GM12878 (cell line): ENCODE data around the gene ADAP1. TPM values are rescaled to one million over a fixed set of nuclear protein-coding genes. Genes with fewer than 3 reads are reported as not detected.

Experiments
- ATAC-seq: fragments of 200-7000 bp; cut with Tn5 transposase; 3 replicates; pipeline ENCODE4 v1.9.1; 2020; ENCODE audit warnings: mild to moderate bottlenecking, moderate library complexity
- BruUV-seq: library from RNA; stranded (reverse); fragments of 400-500 nt; replicated peaks from 2 replicates; lab custom pipeline; 2021; lab: Mats Ljungman, UMichigan
- CTCF ChIA-PET: fragments of 300-600 bp; sonication (Branson Sonifier 250); formaldehyde crosslinking; extraction: SDS; loops from one replicate; lab custom pipeline; 2021; ENCODE audit warnings: inconsistent platforms; lab: Yijun Ruan, JAX
- POLR2A ChIA-PET: fragments of 350-600 bp; formaldehyde crosslinking; extraction: SDS; loops from one replicate; lab custom pipeline; 2021; ENCODE audit warnings: inconsistent platforms; lab: Charles Lee
- RAD21 ChIA-PET: fragments of 300-600 bp; sonication (Branson Sonifier 250); formaldehyde crosslinking; loops from one replicate; lab custom pipeline; 2023; ENCODE audit warnings: antibody characterized with exemption; ENCODE audit not compliant: unreplicated experiment; lab: Charles Lee
- SMC1A ChIA-PET: fragments of 300-600 bp; sonication (Branson Sonifier 250); formaldehyde crosslinking; loops from one replicate; lab custom pipeline; 2023; ENCODE audit not compliant: unreplicated experiment, uncharacterized antibody; lab: Charles Lee
- DNase-seq: peaks from one replicate; pipeline ENCODE4 v3.0.0-alpha.2; 2011; ENCODE audit warnings: low read depth, low spot score
- FAIRE-seq: peaks from 3 replicates; lab custom pipeline; 2011; peaks lifted over from hg19 to GRCh38; lab: Jason Lieb, UNC
- H2AFZ ChIP-seq: 2 replicates; pipeline ENCODE4 v1.6.0; 2011; ENCODE audit warnings: low read depth, low read length, control low read depth; ENCODE audit not compliant: control insufficient read depth
- H3K27ac ChIP-seq: 2 replicates; pipeline ENCODE4 v1.5.1; 2011; ENCODE audit warnings: control low read depth; ENCODE audit not compliant: control insufficient read depth, insufficient read depth
- H3K27me3 ChIP-seq, 2 experiments: replicated peaks in 1 of 2; 2 replicates each; pipeline versions ENCODE4 v1.6.0 to v1.6.1; 2011; ENCODE audit warnings: low read length in 1 of 2; ENCODE audit not compliant: control insufficient read depth in 2 of 2, insufficient read depth in 2 of 2
- H3K36me3 ChIP-seq, 2 experiments: 2 replicates each; pipeline ENCODE4 v1.5.1; 2011; ENCODE audit warnings: low read length in 1 of 2; ENCODE audit not compliant: control insufficient read depth in 2 of 2, insufficient read depth in 2 of 2
- H3K4me1 ChIP-seq: 2 replicates; pipeline ENCODE4 v1.6.1; 2011; ENCODE audit warnings: mild to moderate bottlenecking, low read length, moderate library complexity, mixed read lengths; ENCODE audit not compliant: control insufficient read depth, insufficient read depth
- H3K4me2 ChIP-seq: 2 replicates; pipeline ENCODE4 v1.6.0; 2011; ENCODE audit warnings: control low read depth; ENCODE audit not compliant: control insufficient read depth, insufficient read depth
- H3K4me3 ChIP-seq: fragments of 200-600 bp; sonication (generic); 2 replicates; pipeline ENCODE4 v1.5.1; 2016
- H3K79me2 ChIP-seq: 2 replicates; pipeline ENCODE4 v1.6.0; 2011; ENCODE audit warnings: low read length; ENCODE audit not compliant: control insufficient read depth, insufficient read depth
- H3K9ac ChIP-seq: 2 replicates; pipeline ENCODE4 v1.8.0; 2011; ENCODE audit warnings: low read length, control low read depth, mixed read lengths; ENCODE audit not compliant: control insufficient read depth, insufficient read depth
- H3K9me3 ChIP-seq: replicated peaks from 3 replicates; pipeline ENCODE4 v1.5.1; 2011; ENCODE audit warnings: mild to moderate bottlenecking, low read length; ENCODE audit not compliant: control insufficient read depth, insufficient read depth
- H4K20me1 ChIP-seq: 2 replicates; pipeline ENCODE4 v1.6.0; 2011; ENCODE audit not compliant: control insufficient read depth, insufficient read depth
- CBFB ChIP-seq: IDR thresholded peaks from 2 replicates; pipeline ENCODE4 v1.6.1; 2016; ENCODE audit warnings: antibody characterized with exemption, low read depth
- CEBPB ChIP-seq, 2 experiments: fragments of 150-350 bp in 1 of 2; IDR thresholded peaks; 2 replicates each; pipeline ENCODE4 v1.6.1; 2012 to 2014; ENCODE audit warnings: low read depth in 2 of 2, low read length in 2 of 2, borderline replicate concordance in 1 of 2, inconsistent platforms in 1 of 2
- CREM ChIP-seq: IDR thresholded peaks from 2 replicates; pipeline ENCODE4 v1.6.1; 2014; ENCODE audit warnings: antibody characterized with exemption, low read depth
- ESRRA ChIP-seq: IDR thresholded peaks from 2 replicates; pipeline ENCODE4 v1.6.1; 2012; ENCODE audit warnings: mild to moderate bottlenecking, low read length, improper control_type of control experiment
- FOXK2 ChIP-seq: fragments of 450-650 bp; IDR thresholded peaks from 2 replicates; pipeline ENCODE4 v1.6.1; 2017; ENCODE audit warnings: mild to moderate bottlenecking, moderate library complexity
- JUND ChIP-seq: IDR thresholded peaks from 2 replicates; pipeline ENCODE4 v1.6.1; 2012; ENCODE audit warnings: low read depth, mild to moderate bottlenecking, low read length, improper control_type of control experiment, moderate library complexity
- MAX ChIP-seq: IDR thresholded peaks from 2 replicates; pipeline ENCODE4 v1.6.1; 2012; ENCODE audit warnings: low read depth, low read length, improper control_type of control experiment
- MEF2A ChIP-seq: IDR thresholded peaks from 2 replicates; pipeline ENCODE4 v1.6.1; 2011; ENCODE audit warnings: low read depth, mild to moderate bottlenecking, low read length, moderate library complexity; ENCODE audit not compliant: insufficient read depth
- MYB ChIP-seq: fragments of 150-350 bp; IDR thresholded peaks from 2 replicates; pipeline ENCODE4 v1.6.1; 2014; ENCODE audit warnings: mild to moderate bottlenecking, low read depth, low read length, borderline replicate concordance
- NR2C2 ChIP-seq: IDR thresholded peaks from 2 replicates; pipeline ENCODE4 v1.6.1; 2011; ENCODE audit warnings: borderline replicate concordance, low read depth; ENCODE audit not compliant: control insufficient read depth, insufficient read length
- RCOR1 ChIP-seq: conservative IDR thresholded peaks from 2 replicates; pipeline ENCODE4 v1.6.1; 2012; ENCODE audit warnings: low read depth, low read length, improper control_type of control experiment
- SREBF2 ChIP-seq: IDR thresholded peaks from 2 replicates; pipeline ENCODE4 v1.6.1; 2012; ENCODE audit warnings: mild to moderate bottlenecking, low read length
- SUPT20H ChIP-seq: IDR thresholded peaks from 2 replicates; pipeline ENCODE4 v1.6.1; 2011; ENCODE audit warnings: low read depth, mild to moderate bottlenecking, low read length, moderate library complexity, borderline replicate concordance; ENCODE audit not compliant: control insufficient read depth
- TBL1XR1 ChIP-seq: IDR thresholded peaks from 2 replicates; pipeline ENCODE4 v1.6.1; 2012; ENCODE audit warnings: low read depth, low read length, improper control_type of control experiment
- ZBTB40 ChIP-seq: fragments of 450-650 bp; IDR thresholded peaks from 2 replicates; pipeline ENCODE4 v1.6.1; 2016; ENCODE audit warnings: mild to moderate bottlenecking, moderate library complexity, borderline replicate concordance
- ZNF687 ChIP-seq: fragments of 450-650 bp; IDR thresholded peaks from 2 replicates; pipeline ENCODE4 v1.6.1; 2017; ENCODE audit warnings: mild to moderate bottlenecking, moderate library complexity
- WGBS: methylation state at CpG from one replicate; pipeline ENCODE4 v1.1.6; 2016; ENCODE audit warnings: low lambda C conversion rate; ENCODE audit not compliant: insufficient replicate concordance, insufficient coverage; ENCODE audit errors: missing lambda C conversion rate; 5-methylcytosine and 5-hydroxymethylcytosine counted together
- in situ Hi-C: fragments of 300-500 bp; cut with MboI; formaldehyde crosslinking; loops from 9 replicates; pipeline ENCODE4 v1.14.3; 2018; ENCODE audit warnings: mixed read lengths
- intact Hi-C: fragments of 100-400 bp; cut with micrococcal nuclease; formaldehyde crosslinking; loops from one replicate; pipeline ENCODE4 v1.14.2; 2022; ENCODE audit not compliant: unreplicated experiment
- polyA plus RNA-seq, 11 experiments: library from polyadenylated mRNA; depleted of rRNA in 4 of 11; unstranded in 6 of 11; stranded (reverse) in 5 of 11; fragments of >200 nt; fragmentation: Nextera tagmentation in 4 of 11; fragmentation: Illumina TruSeq in 1 of 11; extraction: Ambion mirVana in 4 of 11; extraction: Trizol in 1 of 11; gene quantifications; 1 replicate in 1 of 11; 2 replicates in 10 of 11; pipeline versions ENCODE4 v1.2.1 to v1.2.3, GENCODE V29; 2011 to 2016; ENCODE audit warnings: inconsistent platforms in 2 of 11, missing spikeins in 2 of 11, low read depth in 1 of 11
- total RNA-seq, 4 experiments: library from RNA; depleted of rRNA in 3 of 4; stranded (reverse); fragments of >200 nt in 3 of 4; fragmentation: Illumina TruSeq in 1 of 4; extraction: Trizol in 1 of 4; gene quantifications; 2 replicates each; pipeline versions ENCODE4 v1.2.1 to v1.2.3, GENCODE V29; 2013 to 2021

The ADAP1 gene
- total and polyA plus RNA-seq, 10 of the 15 experiments (the other 5 are each of a cell fraction or from before 2014, with no cell fraction given) = 0.22 to 44.2 (median 22.0) TPM; not detected in 1

- no peak for TF ChIP-seq ZNF687
- no peak for TF ChIP-seq FOXK2
Measured at GRCh38 chr7:851204-851603, 103.3 kb downstream of the ADAP1 start (continued).

- no peaks in the 10 kb centered on the region for H3K79me2 ChIP-seq
- H3K4me2 ChIP-seq = no peak overlapping the region
- ChIA-PET POLR2A (no interaction called here), SMC1A (no interaction called here), CTCF (no interaction called here), RAD21 (no interaction called here)
- H2AFZ ChIP-seq = no peak overlapping the region
- FAIRE-seq (no peak), DNase-seq (no peak), ATAC-seq (no peak)
- H3K27me3 ChIP-seq = no peaks in the 10 kb centered on the region
- no peaks in the 10 kb centered on the region for H3K4me1 ChIP-seq
- H3K4me3 ChIP-seq = no peak overlapping the region
- H3K9ac ChIP-seq = no peak overlapping the region
- BruUV-seq = no TSS peak
- H3K9me3 ChIP-seq = no peaks in the 10 kb centered on the region; the same call in 2 of the 3 replicates
- TF ChIP-seq SREBF2 = no peak
- no peak for TF ChIP-seq CEBPB (IDR thresholded peaks at IDR 0.05; ENCODE audit: borderline replicate concordance in 1 of 2, low read depth in 2 of 2, low read length in 2 of 2)
- TF ChIP-seq MAX = no peak
- TF ChIP-seq SUPT20H = no peak
- no peak for TF ChIP-seq FOXK2
- TF ChIP-seq ZBTB40 = no peak
- no peak for TF ChIP-seq CBFB
- TF ChIP-seq CREM = no peak
- TF ChIP-seq TBL1XR1 = no peak
- no peak for TF ChIP-seq ESRRA
- no peak for TF ChIP-seq RCOR1
- TF ChIP-seq MEF2A = no peak
- TF ChIP-seq NR2C2 = no peak
- TF ChIP-seq MYB = no peak
- TF ChIP-seq JUND = no peak
- H3K36me3 ChIP-seq = peaks cover 21 to 25% of the 10 kb centered on the region in 2 experiments; a peak in 3 of 4 replicates
- over 99% methylated on average over 19 of the region's 19 CpGs for WGBS
- in situ Hi-C loops (no loop called here), intact Hi-C loops (no loop called here)
- H4K20me1 ChIP-seq = no peaks in the 10 kb centered on the region
- H3K27ac ChIP-seq = no peak overlapping the region
Measured at GRCh38 chr7:849781-850180, 104.7 kb downstream of the ADAP1 start.
